GM12878 (cell line): Measurements from ENCODE around the gene ASCC2. TPM values are rescaled to one million over a fixed set of nuclear protein-coding genes. Genes with fewer than 3 reads are reported as not detected.

ENCODE experiments used
- ATAC-seq: fragments of 200-7000 bp; cut with Tn5 transposase; 3 replicates; pipeline ENCODE4 v1.9.1; 2020; ENCODE audit warnings: mild to moderate bottlenecking, moderate library complexity
- BruUV-seq: library from RNA; stranded (reverse); fragments of 400-500 nt; replicated peaks from 2 replicates; lab custom pipeline; 2021; lab: Mats Ljungman, UMichigan
- CTCF ChIA-PET: fragments of 300-600 bp; sonication (Branson Sonifier 250); formaldehyde crosslinking; extraction: SDS; loops from one replicate; lab custom pipeline; 2021; ENCODE audit warnings: inconsistent platforms; lab: Yijun Ruan, JAX
- POLR2A ChIA-PET: fragments of 350-600 bp; formaldehyde crosslinking; extraction: SDS; loops from one replicate; lab custom pipeline; 2021; ENCODE audit warnings: inconsistent platforms; lab: Charles Lee
- RAD21 ChIA-PET: fragments of 300-600 bp; sonication (Branson Sonifier 250); formaldehyde crosslinking; loops from one replicate; lab custom pipeline; 2023; ENCODE audit warnings: antibody characterized with exemption; ENCODE audit not compliant: unreplicated experiment; lab: Charles Lee
- SMC1A ChIA-PET: fragments of 300-600 bp; sonication (Branson Sonifier 250); formaldehyde crosslinking; loops from one replicate; lab custom pipeline; 2023; ENCODE audit not compliant: unreplicated experiment, uncharacterized antibody; lab: Charles Lee
- DNase-seq: peaks from one replicate; pipeline ENCODE4 v3.0.0-alpha.2; 2011; ENCODE audit warnings: low read depth, low spot score
- FAIRE-seq: peaks from 3 replicates; lab custom pipeline; 2011; peaks lifted over from hg19 to GRCh38; lab: Jason Lieb, UNC
- H2AFZ ChIP-seq: 2 replicates; pipeline ENCODE4 v1.6.0; 2011; ENCODE audit warnings: low read depth, low read length, control low read depth; ENCODE audit not compliant: control insufficient read depth
- H3K27ac ChIP-seq: 2 replicates; pipeline ENCODE4 v1.5.1; 2011; ENCODE audit warnings: control low read depth; ENCODE audit not compliant: control insufficient read depth, insufficient read depth
- H3K27me3 ChIP-seq, 2 experiments: replicated peaks in 1 of 2; 2 replicates each; pipeline versions ENCODE4 v1.6.0 to v1.6.1; 2011; ENCODE audit warnings: low read length in 1 of 2; ENCODE audit not compliant: control insufficient read depth in 2 of 2, insufficient read depth in 2 of 2
- H3K36me3 ChIP-seq, 2 experiments: 2 replicates each; pipeline ENCODE4 v1.5.1; 2011; ENCODE audit warnings: low read length in 1 of 2; ENCODE audit not compliant: control insufficient read depth in 2 of 2, insufficient read depth in 2 of 2
- H3K4me1 ChIP-seq: 2 replicates; pipeline ENCODE4 v1.6.1; 2011; ENCODE audit warnings: mild to moderate bottlenecking, low read length, moderate library complexity, mixed read lengths; ENCODE audit not compliant: control insufficient read depth, insufficient read depth
- H3K4me2 ChIP-seq: 2 replicates; pipeline ENCODE4 v1.6.0; 2011; ENCODE audit warnings: control low read depth; ENCODE audit not compliant: control insufficient read depth, insufficient read depth
- H3K4me3 ChIP-seq: fragments of 200-600 bp; sonication (generic); 2 replicates; pipeline ENCODE4 v1.5.1; 2016
- H3K79me2 ChIP-seq: 2 replicates; pipeline ENCODE4 v1.6.0; 2011; ENCODE audit warnings: low read length; ENCODE audit not compliant: control insufficient read depth, insufficient read depth
- H3K9ac ChIP-seq: 2 replicates; pipeline ENCODE4 v1.8.0; 2011; ENCODE audit warnings: low read length, control low read depth, mixed read lengths; ENCODE audit not compliant: control insufficient read depth, insufficient read depth
- H3K9me3 ChIP-seq: replicated peaks from 3 replicates; pipeline ENCODE4 v1.5.1; 2011; ENCODE audit warnings: mild to moderate bottlenecking, low read length; ENCODE audit not compliant: control insufficient read depth, insufficient read depth
- H4K20me1 ChIP-seq: 2 replicates; pipeline ENCODE4 v1.6.0; 2011; ENCODE audit not compliant: control insufficient read depth, insufficient read depth
- ATF2 ChIP-seq: IDR thresholded peaks from 2 replicates; pipeline ENCODE4 v1.6.1; 2012; ENCODE audit warnings: low read length, inconsistent platforms
- CHD2 ChIP-seq: IDR thresholded peaks from 2 replicates; pipeline ENCODE4 v1.6.1; 2011; ENCODE audit warnings: low read depth, low read length, improper control_type of control experiment, borderline replicate concordance
- CREM ChIP-seq: IDR thresholded peaks from 2 replicates; pipeline ENCODE4 v1.6.1; 2014; ENCODE audit warnings: antibody characterized with exemption, low read depth
- IKZF2 ChIP-seq, 2 experiments: fragments of 450-650 bp; IDR thresholded peaks; 2 replicates each; pipeline ENCODE4 v1.6.1; 2017; ENCODE audit warnings: mild to moderate bottlenecking in 2 of 2, moderate library complexity in 2 of 2
- IRF5 ChIP-seq: fragments of 450-650 bp; IDR thresholded peaks from 2 replicates; pipeline ENCODE4 v1.6.1; 2017; ENCODE audit warnings: borderline replicate concordance
- MYC ChIP-seq: IDR thresholded peaks from 2 replicates; pipeline ENCODE4 v1.6.1; 2011; ENCODE audit warnings: mild to moderate bottlenecking, low read length, moderate library complexity, inconsistent platforms; ENCODE audit not compliant: insufficient read depth, insufficient replicate concordance, insufficient read length, severe bottlenecking
- TBL1XR1 ChIP-seq: IDR thresholded peaks from 2 replicates; pipeline ENCODE4 v1.6.1; 2012; ENCODE audit warnings: low read depth, low read length, improper control_type of control experiment
- TCF7 ChIP-seq: IDR thresholded peaks from 2 replicates; pipeline ENCODE4 v1.6.1; 2014; ENCODE audit warnings: antibody characterized with exemption, borderline replicate concordance
- ZNF217 ChIP-seq: fragments of 450-650 bp; IDR thresholded peaks from 2 replicates; pipeline ENCODE4 v1.6.1; 2017; ENCODE audit warnings: antibody characterized with exemption, mild to moderate bottlenecking
- ZNF592 ChIP-seq: fragments of 450-650 bp; IDR thresholded peaks from 2 replicates; pipeline ENCODE4 v1.6.1; 2017; ENCODE audit warnings: mild to moderate bottlenecking, moderate library complexity
- ZNF622 ChIP-seq: fragments of 450-650 bp; IDR thresholded peaks from 2 replicates; pipeline ENCODE4 v1.6.1; 2017; ENCODE audit warnings: mild to moderate bottlenecking, inconsistent platforms
- WGBS: methylation state at CpG from one replicate; pipeline ENCODE4 v1.1.6; 2016; ENCODE audit warnings: low lambda C conversion rate; ENCODE audit not compliant: insufficient replicate concordance, insufficient coverage; ENCODE audit errors: missing lambda C conversion rate; 5-methylcytosine and 5-hydroxymethylcytosine counted together
- in situ Hi-C: fragments of 300-500 bp; cut with MboI; formaldehyde crosslinking; loops from 9 replicates; pipeline ENCODE4 v1.14.3; 2018; ENCODE audit warnings: mixed read lengths
- intact Hi-C: fragments of 100-400 bp; cut with micrococcal nuclease; formaldehyde crosslinking; loops from one replicate; pipeline ENCODE4 v1.14.2; 2022; ENCODE audit not compliant: unreplicated experiment
- polyA plus RNA-seq, 11 experiments: library from polyadenylated mRNA; depleted of rRNA in 4 of 11; unstranded in 6 of 11; stranded (reverse) in 5 of 11; fragments of >200 nt; fragmentation: Nextera tagmentation in 4 of 11; fragmentation: Illumina TruSeq in 1 of 11; extraction: Ambion mirVana in 4 of 11; extraction: Trizol in 1 of 11; gene quantifications; 1 replicate in 1 of 11; 2 replicates in 10 of 11; pipeline versions ENCODE4 v1.2.1 to v1.2.3, GENCODE V29; 2011 to 2016; ENCODE audit warnings: inconsistent platforms in 2 of 11, missing spikeins in 2 of 11, low read depth in 1 of 11
- total RNA-seq, 4 experiments: library from RNA; depleted of rRNA in 3 of 4; stranded (reverse); fragments of >200 nt in 3 of 4; fragmentation: Illumina TruSeq in 1 of 4; extraction: Trizol in 1 of 4; gene quantifications; 2 replicates each; pipeline versions ENCODE4 v1.2.1 to v1.2.3, GENCODE V29; 2013 to 2021

Gene ASCC2
- total and polyA plus RNA-seq, 10 of the 15 experiments (the other 5 are each of a cell fraction or from before 2014, with no cell fraction given) = 5.3 to 91.4 (median 56.5) TPM

- WGBS = 50% methylated on average over 2 of the region's 2 CpGs
- ChIA-PET RAD21 (no interaction called here), CTCF (no interaction called here), SMC1A (no interaction called here), POLR2A (no interaction called here)
- H2AFZ ChIP-seq = no peak overlapping the region
- H3K27ac ChIP-seq = no peak overlapping the region
- no peak for ATAC-seq
- H3K9me3 ChIP-seq = no peaks in the 10 kb centered on the region
- H3K27me3 ChIP-seq = no peaks in the 10 kb centered on the region
- DNase-seq = no peak
- no peak overlapping the region for H3K4me3 ChIP-seq
- in situ Hi-C loops (no loop called here), intact Hi-C loops (no loop called here)
- no peak overlapping the region for H3K9ac ChIP-seq
- no peaks in the 10 kb centered on the region; a peak in 1 of 4 replicates for H3K36me3 ChIP-seq
- no peaks in the 10 kb centered on the region for H3K79me2 ChIP-seq
- H3K4me2 ChIP-seq = no peak overlapping the region
- H4K20me1 ChIP-seq = no peaks in the 10 kb centered on the region
- H3K4me1 ChIP-seq = no peaks in the 10 kb centered on the region
- no TSS peak for BruUV-seq
- no peak for FAIRE-seq
- TF ChIP-seq IKZF2 (IDR thresholded peaks at IDR 0.05) (no peak), ZNF622 (no peak), TBL1XR1 (no peak)
Observed at GRCh38 chr22:29741926-29742325, 96.1 kb downstream of the ASCC2 start.

GRCh38 chr22:29740216-29740615 is 97.9 kb downstream of the ASCC2 start:
- ChIA-PET POLR2A (interaction anchor here (0.6 kb wide), 1 partner anchor 101 kb away, joined by 4 read pairs; no protein-coding TSS in a partner anchor), SMC1A (no interaction called here)
- no peak for TF ChIP-seq CREM
- TF ChIP-seq ZNF592 = no peak
- no peak for TF ChIP-seq MYC
- no peak for TF ChIP-seq CHD2
- TF ChIP-seq IRF5 = no peak
- no peak for TF ChIP-seq ZNF217
- no peak for TF ChIP-seq TCF7
- no peak for TF ChIP-seq ATF2

More at GRCh38 chr22:29740216-29740615, 97.9 kb downstream of the ASCC2 start:
- Histone ChIP-seq H3K36me3 (no peaks in the 10 kb centered on the region; a peak in 1 of 4 replicates), H3K4me2 (no peak overlapping the region), H4K20me1 (no peaks in the 10 kb centered on the region), H3K27ac (no peak overlapping the region), H2AFZ (no peak overlapping the region), H3K4me3 (no peak overlapping the region), H3K79me2 (no peaks in the 10 kb centered on the region), H3K9ac (no peak overlapping the region), H3K27me3 (no peaks in the 10 kb centered on the region), H3K9me3 (no peaks in the 10 kb centered on the region), H3K4me1 (no peaks in the 10 kb centered on the region)
- DNase-seq = no peak
- ATAC-seq = no peak
- CTCF ChIA-PET = interaction anchor here (1.2 kb wide), 1 partner anchor 150 kb away, joined by 3 read pairs; no protein-coding TSS in a partner anchor
- in situ Hi-C loops = no loop called here
- no peak for FAIRE-seq
- intact Hi-C loops = no loop called here
- RAD21 ChIA-PET = no interaction called here
- WGBS = 96% methylated on average over 5 of the region's 5 CpGs
- BruUV-seq = no TSS peak
